COLO668 (cell line): ENCODE results near the gene SLC34A3.

Source experiments
- DNase-seq: peaks from one replicate; lab custom pipeline; 2025; ENCODE audit not compliant: unreplicated experiment; lab: John Stamatoyannopoulos, UW

Gene SLC34A3

GRCh38 chr9:137255448-137256114, 24.9 kb downstream of the SLC34A3 start:
- DNase-seq: peak; percentile 80

- no peak for DNase-seq
These were observed 25.7 kb downstream of the SLC34A3 start for GRCh38 chr9:137256362-137256761.

DNA sequence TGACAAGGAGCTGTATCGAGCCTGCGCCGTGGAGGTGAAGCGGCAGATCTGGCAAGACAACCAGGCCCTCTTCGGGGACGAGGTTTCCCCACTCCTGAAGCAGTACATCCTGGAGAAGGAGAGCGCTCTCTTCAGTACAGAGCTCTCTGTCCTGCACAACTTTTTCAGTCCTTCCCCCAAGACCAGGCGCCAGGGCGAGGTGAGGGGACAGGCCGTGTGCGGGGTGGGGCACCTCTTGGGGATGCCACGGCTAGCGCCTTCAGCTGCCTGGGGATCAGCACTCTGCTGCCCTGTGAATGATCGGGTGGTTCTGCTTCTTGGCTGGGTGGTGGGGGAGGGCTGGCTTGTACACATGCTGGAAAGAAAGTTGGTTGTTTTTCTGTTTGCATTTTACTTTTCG, 26.2 kb downstream of the SLC34A3 start:
- DNase-seq: no peak

DNA sequence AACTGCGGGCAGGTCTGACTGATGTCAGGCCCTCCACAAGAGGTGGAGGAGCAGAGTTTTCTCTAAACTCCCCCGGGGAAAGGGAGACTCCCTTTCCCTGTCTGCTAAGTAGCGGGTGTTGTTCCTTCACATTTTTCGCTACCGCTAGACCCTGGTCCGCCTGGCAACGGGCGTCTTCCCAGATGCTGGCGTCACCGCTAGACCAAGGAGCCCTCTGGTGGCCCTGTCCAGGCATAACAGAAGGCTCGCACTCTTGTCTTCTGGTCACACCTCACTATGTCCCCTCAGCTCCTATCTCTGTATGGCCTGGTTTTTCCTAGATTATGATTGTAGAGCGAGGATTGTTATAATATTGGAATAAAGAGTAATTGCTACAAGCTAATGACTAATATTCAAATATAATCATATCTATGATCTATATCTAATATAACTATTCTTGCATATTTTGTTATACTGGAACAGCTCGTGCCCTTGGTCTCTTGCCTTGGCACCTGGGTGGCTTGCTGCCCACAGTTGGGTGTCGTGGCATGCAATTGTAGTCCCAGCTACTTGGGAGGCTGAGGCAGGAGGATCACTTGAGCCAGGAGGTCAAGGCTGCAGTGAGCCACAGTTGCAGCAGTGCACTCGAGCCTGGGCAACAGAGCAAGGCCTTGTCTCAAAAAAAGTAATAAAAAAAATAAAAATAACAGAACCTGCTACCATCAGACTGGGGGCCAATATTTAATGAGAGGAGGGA, 31.6 kb downstream of the SLC34A3 start:
- peak; percentile 16 for DNase-seq

- DNase-seq: no peak
These were observed 32.2 kb downstream of the SLC34A3 start for GRCh38 chr9:137262909-137263285.

- no peak for DNase-seq
These were observed 32.8 kb downstream of the SLC34A3 start for GRCh38 chr9:137263506-137263905.

DNA sequence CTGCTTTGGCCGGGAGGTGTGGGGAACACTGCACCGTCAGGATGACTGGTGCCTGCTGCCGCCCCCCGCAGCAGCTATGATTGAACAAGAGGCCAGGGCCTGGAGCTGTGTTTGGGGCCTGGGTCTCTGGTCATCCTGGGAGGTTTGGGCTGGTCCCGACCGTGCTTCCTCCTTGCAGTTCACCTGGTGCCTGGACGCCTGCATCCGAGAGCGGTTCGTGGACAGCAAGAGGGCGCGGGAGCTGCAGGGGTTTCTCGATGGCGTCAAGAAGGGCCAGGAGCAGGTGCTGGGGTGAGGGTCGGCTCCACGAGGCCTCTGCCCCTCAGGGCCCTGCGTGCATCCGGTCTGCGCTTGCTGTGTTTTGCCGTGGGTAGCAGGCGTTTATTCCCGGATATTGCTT, 33.4 kb downstream of the SLC34A3 start:
- DNase-seq: no peak

DNA sequence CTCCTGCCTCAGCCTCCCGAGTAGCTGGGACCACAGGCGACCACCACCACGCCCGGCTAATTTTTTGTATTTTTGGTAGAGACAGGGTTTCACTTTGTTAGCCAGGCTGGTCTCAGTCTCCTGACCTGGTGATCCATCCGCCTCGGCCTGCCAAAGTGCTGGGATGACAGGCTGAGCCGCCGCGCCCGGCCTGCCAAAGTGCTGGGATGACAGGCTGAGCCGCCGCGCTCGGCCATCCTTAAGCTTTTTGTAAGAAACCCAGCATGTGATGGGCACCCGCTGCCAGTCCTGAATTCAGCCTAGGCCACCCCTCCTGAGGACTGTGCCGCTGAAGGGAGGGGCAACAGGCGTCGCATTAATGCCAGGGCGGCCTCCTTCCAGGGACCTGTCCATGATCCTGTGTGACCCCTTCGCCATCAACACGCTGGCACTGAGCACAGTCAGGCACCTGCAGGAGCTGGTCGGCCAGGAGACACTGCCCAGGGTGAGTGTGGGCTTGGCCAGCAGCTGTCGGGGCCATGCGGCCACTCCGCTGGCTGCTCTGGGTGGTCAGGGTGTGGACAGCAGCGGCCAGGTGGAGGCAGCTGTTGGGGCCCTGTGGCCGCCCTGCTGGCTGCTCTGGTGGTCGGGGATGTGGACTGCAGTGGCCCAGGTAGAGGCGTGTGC, 34.9 kb downstream of the SLC34A3 start:
- no peak for DNase-seq

- no peak for DNase-seq
These were observed 35.4 kb downstream of the SLC34A3 start for GRCh38 chr9:137266162-137266527.

DNA sequence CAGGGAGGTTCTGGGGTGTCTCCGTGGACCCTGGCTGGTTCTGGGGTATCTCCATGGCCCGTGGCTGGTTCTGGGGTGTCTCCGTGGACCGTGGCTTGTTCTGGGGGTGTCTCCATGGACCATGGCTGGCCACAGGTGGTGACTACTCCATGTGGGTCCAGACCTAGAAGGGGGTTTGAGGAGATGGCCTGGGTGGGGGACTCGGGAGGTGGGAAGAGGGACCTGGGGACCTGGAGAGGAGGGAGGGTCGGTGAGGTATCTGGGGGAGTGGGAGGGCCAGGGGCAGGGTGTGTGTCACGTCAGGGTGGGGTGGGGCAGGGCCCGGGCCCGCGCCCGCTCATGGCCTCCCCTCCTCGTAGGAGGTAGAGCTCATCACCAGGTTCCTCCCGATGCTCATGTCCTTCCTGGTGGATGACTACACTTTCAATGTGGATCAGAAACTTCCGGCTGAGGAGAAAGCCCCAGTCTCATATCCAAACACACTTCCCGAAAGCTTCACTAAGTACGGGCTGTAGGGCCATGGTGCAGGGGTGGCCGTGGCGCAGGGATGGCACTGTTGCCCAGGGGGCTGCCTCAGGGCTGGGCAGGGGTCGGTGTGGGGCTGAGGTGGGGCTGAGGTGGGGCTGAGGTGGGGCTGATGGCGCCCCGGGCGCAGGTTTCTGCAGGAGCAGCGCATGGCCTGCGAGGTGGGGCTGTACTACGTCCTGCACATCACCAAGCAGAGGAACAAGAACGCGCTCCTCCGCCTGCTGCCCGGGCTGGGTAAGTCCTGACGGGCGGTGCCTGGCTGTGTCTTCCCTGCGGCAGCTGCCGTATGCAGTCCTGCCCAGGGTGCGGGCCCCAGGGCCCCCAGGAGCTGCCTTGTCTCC, 36.1 kb downstream of the SLC34A3 start:
- DNase-seq: no peak

GRCh38 chr9:137267933-137268355, 37.2 kb downstream of the SLC34A3 start:
- DNase-seq: no peak

GRCh38 chr9:137268538-137269201, 38.0 kb downstream of the SLC34A3 start:
- peak; percentile 63 for DNase-seq

- DNase-seq: peak; percentile 63
These were observed 38.6 kb downstream of the SLC34A3 start for GRCh38 chr9:137269231-137269772.

DNA sequence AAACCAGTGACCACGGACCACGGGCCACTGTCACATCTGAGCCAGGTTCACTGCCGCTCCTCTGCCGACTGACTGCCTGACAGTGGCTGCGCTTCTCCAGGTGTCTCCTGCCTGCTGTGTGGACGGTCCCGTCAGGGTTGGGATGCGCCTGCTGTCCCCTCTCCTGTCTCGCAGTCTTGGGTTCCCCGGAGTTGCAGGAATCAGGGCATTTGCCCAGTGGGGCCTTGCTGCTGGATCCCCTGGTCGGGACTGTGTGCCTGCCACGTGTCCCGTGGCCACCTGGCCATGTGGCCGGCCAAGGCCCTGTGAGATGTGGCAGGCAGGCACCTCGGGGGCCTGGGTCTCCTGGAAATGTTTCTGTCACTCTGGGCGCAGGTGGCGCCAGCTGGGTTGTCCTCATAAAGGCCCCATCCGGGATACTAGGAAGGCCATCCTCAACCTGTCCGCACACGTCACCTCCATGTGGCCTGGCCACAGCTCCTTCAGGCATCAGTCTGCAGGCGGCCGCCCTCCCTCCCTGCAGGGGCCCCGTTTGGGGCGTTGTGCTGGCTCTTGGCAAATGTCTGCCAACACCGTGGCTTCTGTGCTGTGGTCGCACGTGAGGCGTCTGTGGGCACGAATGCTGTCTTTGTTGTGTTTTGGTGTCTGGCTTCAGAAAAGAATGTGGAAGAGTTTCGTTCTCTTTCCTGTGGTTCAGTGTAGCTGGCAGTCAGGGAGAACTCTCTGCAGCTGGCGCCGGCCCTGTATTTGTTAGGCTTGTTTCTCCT, 40.4 kb downstream of the SLC34A3 start:
- no peak for DNase-seq

DNA sequence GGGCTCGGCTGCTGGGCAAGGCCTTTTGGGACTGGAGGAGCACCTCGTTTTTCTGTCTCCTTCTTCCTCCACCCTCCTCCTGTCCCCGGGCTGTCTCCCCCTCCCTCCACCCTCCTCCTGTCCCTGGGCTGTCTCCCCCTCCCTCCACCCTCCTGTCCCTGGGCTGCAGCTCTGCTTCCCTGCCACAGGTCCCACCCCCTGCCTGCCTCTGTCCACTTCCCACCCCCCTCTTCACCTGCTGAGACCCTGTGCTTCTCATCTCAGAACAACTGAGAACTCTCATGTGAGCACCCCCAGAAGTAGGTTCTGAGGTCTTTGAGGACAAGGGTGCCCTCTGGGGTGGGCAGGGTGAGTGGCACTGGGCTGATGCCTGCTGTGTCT, 41.0 kb downstream of the SLC34A3 start:
- DNase-seq: no peak

DNA sequence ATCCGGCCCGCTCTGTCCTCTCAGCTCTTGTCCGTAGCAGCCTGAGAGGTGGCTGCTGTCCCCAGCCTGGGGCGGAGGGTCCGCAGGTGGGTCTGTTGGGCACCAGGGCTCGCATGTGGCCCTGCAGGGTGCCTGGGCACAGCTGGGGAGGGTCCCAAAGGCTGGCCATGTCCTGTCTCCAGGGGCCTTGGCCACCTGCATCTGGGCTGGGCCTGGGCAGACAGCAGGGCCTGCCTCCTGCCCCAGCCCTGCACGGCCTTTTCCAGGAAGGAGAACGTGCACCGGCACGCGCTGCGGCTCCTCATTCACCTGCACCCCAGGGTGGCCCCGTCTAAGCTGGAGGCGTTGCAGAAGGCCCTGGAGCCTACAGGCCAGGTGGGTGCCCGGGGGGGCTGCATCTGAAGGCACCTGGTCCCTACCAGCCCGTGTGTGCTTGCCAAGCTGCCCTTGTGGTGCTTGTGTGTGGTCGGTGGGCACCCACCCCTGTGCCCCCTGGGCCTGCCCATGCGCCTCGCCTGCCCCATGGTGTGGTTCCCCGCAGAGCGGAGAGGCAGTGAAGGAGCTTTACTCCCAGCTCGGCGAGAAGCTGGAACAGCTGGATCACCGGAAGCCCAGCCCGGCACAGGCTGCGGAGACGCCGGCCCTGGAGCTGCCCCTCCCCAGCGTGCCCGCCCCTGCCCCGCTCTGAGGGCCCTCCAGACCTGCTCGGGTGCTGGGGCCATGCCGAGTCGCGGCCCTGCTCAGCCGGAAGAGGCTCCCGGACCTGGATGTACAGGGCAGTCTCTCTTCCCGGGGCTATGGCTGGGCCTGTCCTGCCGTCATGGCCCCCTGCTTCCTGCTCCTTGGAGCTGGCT, 41.8 kb downstream of the SLC34A3 start:
- DNase-seq: peak; percentile 77

DNA sequence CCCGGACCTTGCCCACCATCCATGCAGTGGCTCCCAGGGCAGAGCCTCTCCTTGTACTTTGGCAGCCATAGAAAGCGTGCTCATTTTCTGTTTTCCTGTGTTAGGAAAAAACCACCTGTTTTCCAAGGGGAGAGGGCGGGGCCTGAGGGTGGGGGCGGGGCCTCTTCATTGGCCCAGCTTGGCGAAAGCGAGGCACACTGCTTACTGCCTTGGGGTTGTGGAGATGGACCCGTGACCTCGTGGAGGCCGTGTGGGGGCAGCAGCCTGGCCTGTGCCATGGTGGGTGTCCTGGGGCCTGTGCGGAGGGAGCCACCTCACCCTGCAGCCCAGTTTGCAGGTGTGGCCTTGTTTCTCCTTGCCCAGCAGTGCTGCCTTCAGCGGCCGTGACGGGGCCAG, 42.4 kb downstream of the SLC34A3 start:
- peak; percentile 78 for DNase-seq

GRCh38 chr9:137273611-137274320, 43.1 kb downstream of the SLC34A3 start:
- peak; percentile 88 for DNase-seq
